Thoracic aorta (tissue), 2 donors: Measurements from ENCODE around the gene EFCC1. TPM values are rescaled to one million over a fixed set of nuclear protein-coding genes. Genes with fewer than 3 reads are reported as not detected.
A peak's percentile ranks its signal among the peaks of the same experiment; 100 is the strongest.

Source experiments
- ATAC-seq: fragments of 150-250 bp; one replicate; pipeline ENCODE4 v1.8.0; 2017; ENCODE audit warnings: low read depth; ENCODE audit not compliant: insufficient number of reproducible peaks, low FRiP score
- DNase-seq: peaks from one replicate; pipeline ENCODE4 v3.0.0-alpha.2; 2020; ENCODE audit warnings: low spot score
- H3K27ac ChIP-seq, 2 donors: fragments of 200-600 bp; sonication (generic); 1 replicate in 1 of 2; 2 replicates in 1 of 2; pipeline ENCODE4 v1.5.1; 2016; ENCODE audit warnings: mild to moderate bottlenecking in 2 of 2, moderate library complexity in 2 of 2
- H3K27me3 ChIP-seq: fragments of 200-600 bp; sonication (generic); replicated peaks from 2 replicates; pipeline ENCODE4 v1.6.0; 2016; ENCODE audit warnings: mild to moderate bottlenecking; ENCODE audit not compliant: insufficient read depth
- H3K36me3 ChIP-seq: fragments of 200-600 bp; sonication (generic); one replicate; pipeline ENCODE4 v1.5.1; 2016
- H3K4me1 ChIP-seq, 2 donors: fragments of 200-600 bp; sonication (generic); 1 replicate in 1 of 2; 2 replicates in 1 of 2; pipeline versions ENCODE4 v1.5.1 to v1.6.0; 2016; ENCODE audit warnings: low read depth in 2 of 2, mild to moderate bottlenecking in 1 of 2; ENCODE audit not compliant: control insufficient read depth in 1 of 2
- H3K4me3 ChIP-seq: fragments of 200-600 bp; sonication (generic); 2 replicates; pipeline ENCODE4 v1.5.1; 2016; ENCODE audit warnings: mild to moderate bottlenecking
- H3K9me3 ChIP-seq: fragments of 200-600 bp; sonication (generic); 2 replicates; pipeline ENCODE4 v1.5.1; 2016
- CTCF ChIP-seq: fragments of 200-600 bp; sonication (generic); IDR thresholded peaks from one replicate; pipeline ENCODE4 v1.5.1; 2019; ENCODE audit warnings: antibody characterized with exemption
- total RNA-seq, 2 donors: library from RNA; depleted of rRNA; stranded (reverse); fragments of >200 nt; gene quantifications; one replicate each; pipeline versions ENCODE4 v1.1.0 to v1.2.3, GENCODE V29; 2016

Gene EFCC1
- total RNA-seq, 2 donors from 2014 or later: 1.4 TPM; not detected in 1

GRCh38 chr3:129023008-129023358, 21.9 kb downstream of the EFCC1 start:
- Histone ChIP-seq H3K4me1 (peaks cover 0 to 3% of the 10 kb centered on the region in 2 donors), H3K27me3 (no peaks in the 10 kb centered on the region), H3K9me3 (no peaks in the 10 kb centered on the region), H3K27ac (no peak overlapping the region), H3K4me3 (no peak overlapping the region), H3K36me3 (no peaks in the 10 kb centered on the region)
- no peak for DNase-seq
- no peak for ATAC-seq
- TF ChIP-seq CTCF: no peak

DNA sequence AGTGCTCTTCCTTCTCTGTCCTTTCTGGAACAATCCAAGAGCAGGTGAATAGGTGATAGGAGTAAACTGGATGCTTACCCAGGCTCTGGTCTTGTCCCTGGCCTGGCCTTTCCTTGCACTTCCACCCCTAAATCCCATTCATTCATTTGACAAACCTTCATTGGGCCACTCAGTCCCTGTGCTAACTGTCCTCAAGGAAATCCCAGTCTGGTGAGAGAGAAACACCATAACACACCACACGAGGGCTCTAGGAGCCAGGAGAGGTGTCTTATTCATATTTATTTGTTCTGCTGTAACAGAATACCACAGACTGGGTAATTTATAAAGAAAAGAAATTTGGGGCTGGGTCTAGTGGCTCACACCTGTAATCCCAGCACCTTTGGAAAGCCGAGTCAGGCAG, 22.8 kb downstream of the EFCC1 start:
- no peak for ATAC-seq
- Histone ChIP-seq H3K4me1 (peaks cover 0 to 3% of the 10 kb centered on the region in 2 donors), H3K36me3 (no peaks in the 10 kb centered on the region), H3K27ac (no peak overlapping the region), H3K4me3 (no peak overlapping the region), H3K27me3 (no peaks in the 10 kb centered on the region), H3K9me3 (no peaks in the 10 kb centered on the region)
- TF ChIP-seq CTCF: no peak
- DNase-seq: no peak

GRCh38 chr3:129025108-129025507, 24.0 kb downstream of the EFCC1 start:
- ATAC-seq (no peak), DNase-seq (no peak)
- H3K9me3 ChIP-seq: no peaks in the 10 kb centered on the region
- no peak overlapping the region for H3K27ac ChIP-seq
- H3K4me1 ChIP-seq: peaks cover 0 to 3% of the 10 kb centered on the region in 2 donors
- no peak for TF ChIP-seq CTCF
- H3K36me3 ChIP-seq: no peaks in the 10 kb centered on the region
- H3K4me3 ChIP-seq: no peak overlapping the region
- no peaks in the 10 kb centered on the region for H3K27me3 ChIP-seq

DNA sequence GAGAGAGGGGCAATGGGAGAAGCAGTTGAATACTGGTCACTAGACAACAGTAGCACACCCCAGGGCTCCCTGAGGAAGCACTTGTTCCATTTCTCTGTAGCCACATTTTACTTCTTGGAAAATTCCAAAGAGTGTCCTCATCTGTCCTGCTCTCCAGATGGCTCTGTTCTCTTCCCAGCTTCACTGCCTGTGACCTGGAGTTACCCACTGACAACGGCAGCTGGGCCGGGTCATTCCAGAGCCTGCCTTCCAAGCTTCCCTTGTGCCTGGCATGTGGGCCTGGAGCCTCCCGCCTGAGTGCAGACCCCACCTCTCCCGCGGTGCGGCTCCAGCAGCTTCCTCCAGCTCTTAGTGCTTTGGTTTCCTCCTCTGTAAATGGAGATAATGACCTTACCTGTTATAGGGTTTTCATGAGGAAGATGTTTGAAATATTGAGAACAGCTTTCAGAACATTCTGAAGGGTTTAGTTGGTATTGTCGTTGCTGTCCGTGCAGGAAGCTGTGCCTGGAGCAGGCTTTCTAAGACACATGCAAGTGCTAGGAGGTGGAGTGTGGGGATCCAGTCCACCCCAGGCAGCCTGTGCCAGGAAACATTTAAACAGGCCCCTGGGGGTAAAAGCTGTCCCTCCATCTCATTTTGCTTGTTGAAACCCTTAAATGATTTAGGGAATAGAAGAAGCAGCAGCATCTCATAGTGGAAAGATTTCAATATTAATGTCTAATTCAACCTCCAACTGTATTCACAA, 24.8 kb downstream of the EFCC1 start:
- DNase-seq: no peak
- H3K4me1 ChIP-seq: peaks cover 0 to 3% of the 10 kb centered on the region in 2 donors
- ATAC-seq: no peak
- H3K4me3 ChIP-seq: no peak overlapping the region
- TF ChIP-seq CTCF: no peak
- H3K9me3 ChIP-seq: no peaks in the 10 kb centered on the region
- H3K27me3 ChIP-seq: no peaks in the 10 kb centered on the region
- no peaks in the 10 kb centered on the region for H3K36me3 ChIP-seq
- H3K27ac ChIP-seq: no peak overlapping the region

- H3K9me3 ChIP-seq: no peaks in the 10 kb centered on the region
- ATAC-seq (peak; percentile 63), DNase-seq (peak; percentile 61)
- peak overlapping the region; percentile 81 for H3K4me3 ChIP-seq
- peak; percentile 67 for TF ChIP-seq CTCF
- H3K4me1 ChIP-seq: peaks cover 0 to 3% of the 10 kb centered on the region in 2 donors
- H3K36me3 ChIP-seq: no peaks in the 10 kb centered on the region
- H3K27me3 ChIP-seq: no peaks in the 10 kb centered on the region
- peak overlapping the region in 1 of 2 donors; percentile 11 for H3K27ac ChIP-seq
Measured at GRCh38 chr3:129026728-129027543, 25.8 kb downstream of the EFCC1 start.
